ENCODE measurements around the gene FAM168B. TPM values are rescaled to one million over a fixed set of nuclear protein-coding genes. Genes with fewer than 3 reads are reported as not detected.
A peak's percentile ranks its signal among the peaks of the same experiment; 100 is the strongest.

FAM168B gene
- total RNA-seq (2016; rRNA removed; fragmentation: Illumina TruSeq; extraction: Trizol): 63.7 and 64.5 TPM in 2 replicates
- total RNA-seq (2016; cell fraction: cytosol; rRNA removed; fragmentation: Illumina TruSeq; extraction: Trizol; ENCODE audit: low read depth): 5.2 and 5.9 TPM in 2 replicates
- total RNA-seq (2016; cell fraction: insoluble cytoplasmic fraction; rRNA removed; fragmentation: Illumina TruSeq; extraction: Trizol): 54.8 and 65.4 TPM in 2 replicates
- 19.1 and 22.7 TPM in 2 replicates for total RNA-seq (2016; cell fraction: membrane; rRNA removed; fragmentation: Illumina TruSeq; extraction: Trizol)
- 38.5 and 42.2 TPM in 2 replicates for total RNA-seq (2016; cell fraction: nucleus; rRNA removed; fragmentation: Illumina TruSeq; extraction: Trizol)
- 113 and 127 TPM in 2 replicates for polyA plus RNA-seq (2011; rRNA removed)
- polyA plus RNA-seq (2011; cell fraction: cytosol; rRNA removed): 82.0 and 115 TPM in 2 replicates
- 115 and 127 TPM in 2 replicates for polyA plus RNA-seq (2011; cell fraction: nucleus; rRNA removed)
- polyA plus RNA-seq (2012): 63.9 and 65.2 TPM in 2 replicates
- 3.6 and 4.4 TPM in 2 replicates for polyA plus RNA-seq (2016; cell fraction: cytosol; fragmentation: Illumina TruSeq; extraction: Trizol; ENCODE audit: low read depth)
- polyA plus RNA-seq (2016; cell fraction: insoluble cytoplasmic fraction; fragmentation: Illumina TruSeq; extraction: Trizol; ENCODE audit: low read depth): 63.7 and 70.4 TPM in 2 replicates
- polyA plus RNA-seq (2016; cell fraction: membrane; fragmentation: Illumina TruSeq; extraction: Trizol; ENCODE audit: low read depth): 10.7 and 10.9 TPM in 2 replicates
- 58.6 and 63.4 TPM in 2 replicates for polyA plus RNA-seq (2016; cell fraction: nucleus; fragmentation: Illumina TruSeq; extraction: Trizol; ENCODE audit: insufficient read depth, low read depth)
- 146 and 269 TPM in 2 replicates for polyA minus RNA-seq (2011; rRNA and poly(A)+ RNA removed; ENCODE audit: low replicate concordance)
- polyA minus RNA-seq (2011; cell fraction: cytosol; rRNA and poly(A)+ RNA removed): 63.9 and 69.7 TPM in 2 replicates
- polyA minus RNA-seq (2011; cell fraction: nucleus; rRNA and poly(A)+ RNA removed): 31.0 and 31.8 TPM in 2 replicates
- percentile 96 among the genes with signal in this experiment for Bru-seq, nascent RNA
- percentile 98 among the genes with signal in this experiment for BruChase-seq, experiment 1, labeled RNA remaining after a 6-hour chase
- percentile 97 among the genes with signal in this experiment for BruChase-seq, experiment 2, labeled RNA remaining after a 2-hour chase
- long read RNA-seq, experiment 1, full-length matches to known transcripts: 5 of 19 reads
- long read RNA-seq, experiment 1, partial matches to known transcripts: 2 of 19 reads
- long read RNA-seq, experiment 1, other reads (novel, unspliced or antisense): 12 of 19 reads
- long read RNA-seq, experiment 2, full-length matches to known transcripts: 29 of 191 reads
- long read RNA-seq, experiment 2, partial matches to known transcripts: 1 of 191 reads
- long read RNA-seq, experiment 2, other reads (novel, unspliced or antisense): 161 of 191 reads

- Histone ChIP-seq H3K79me2 (ENCODE audit: insufficient read depth, low read length) (peaks cover 42% of the 10 kb centered on the region), H4K20me1 (ENCODE audit: insufficient read depth, low read length) (peaks cover 11% of the 10 kb centered on the region), H3K4me1 (ENCODE audit: insufficient read depth, low read length) (peaks cover 36% of the 10 kb centered on the region), H3K9ac (ENCODE audit: insufficient read depth, low read depth, low read length) (peak within 1 kb of the TSS; percentile 99), H3K27me3 (ENCODE audit: control insufficient read depth in 1 of 2, insufficient read depth in 2 of 2, low read length in 2 of 2) (no peaks in the 10 kb centered on the region; a peak in 1 of 5 replicates), H3K9me3 (ENCODE audit: low read length) (no peaks in the 10 kb centered on the region), H3K4me2 (ENCODE audit: low read depth, low read length) (peak within 1 kb of the TSS; percentile 84), H3K27ac (ENCODE audit: extremely low read length, insufficient read depth, low read length) (peak within 1 kb of the TSS; percentile 97), H3K4me3 (replicated peaks in 1 of 3; ENCODE audit: insufficient read depth in 1 of 3, low read depth in 2 of 3, low read length in 3 of 3) (peak within 1 kb of the TSS; percentile 68 to 90 (median 79)), H2AFZ (ENCODE audit: low read length) (no peak within 1 kb of the TSS), H3K36me3 (replicated peaks in 1 of 2; ENCODE audit: control insufficient read depth in 1 of 2, insufficient read depth in 2 of 2, low read length in 2 of 2) (peaks cover 2 to 13% of the 10 kb centered on the region in 2 experiments; a peak in 3 of 5 replicates)
- FAIRE-seq: no peak
- WGBS (ENCODE audit: low lambda C conversion rate): under 1% methylated on average over 41 of the region's 107 CpGs
- intact Hi-C loops (cut with micrococcal nuclease; ENCODE audit: unreplicated experiment) (loop anchor here (2.0 to 5.0 kb wide), 2 partner anchors 14 to 751 kb away; partner anchors contain the start of gene IMP4), in situ Hi-C loops (cut with HindIII; ENCODE audit: extremely low pct_ligation_motif_present, low pct_unique_long_range_greater_than_20kb) (no loop called here)
- ChIA-PET CTCF (ENCODE audit: low intra/inter-chr PET ratio, low total read pairs) (no interaction called here), POLR2A (interaction anchor here (0.7 to 4.8 kb wide), 18 partner anchors 10 to 751 kb away, joined by 3 to 132 read pairs (median 4); partner anchors contain the start of genes IMP4 and PLEKHB2)
- peak; percentile 90 for ATAC-seq
- no TSS peak for BruUV-seq (replicated peaks)
- DNase-seq (ENCODE audit: low spot score): peak; percentile 82
- TF ChIP-seq AHR (CRISPR knock-in tag; IDR thresholded peaks at IDR 0.05) (no peak), KAT7 (CRISPR knock-in tag; IDR thresholded peaks at IDR 0.05; ENCODE audit: borderline replicate concordance) (no peak; the same call in 1 of the 2 replicates), KLF13 (CRISPR knock-in tag; IDR thresholded peaks at IDR 0.05) (no peak), MEIS1 (CRISPR knock-in tag; IDR thresholded peaks at IDR 0.05; ENCODE audit: borderline replicate concordance) (no peak), TFDP2 (CRISPR knock-in tag; IDR thresholded peaks at IDR 0.05) (peak; percentile 66; the same call in 1 of the 2 replicates), NPAS2 (CRISPR knock-in tag; IDR thresholded peaks at IDR 0.05; ENCODE audit: borderline replicate concordance) (no peak), XBP1 (CRISPR knock-in tag; IDR thresholded peaks at IDR 0.05) (0 out of 2 replicates have a peak, but pooled peaks have one; percentile 14), NKX3-1 (CRISPR knock-in tag; IDR thresholded peaks at IDR 0.05) (peak; percentile 13; the same call in 1 of the 2 replicates), ARNTL (CRISPR knock-in tag; IDR thresholded peaks at IDR 0.05) (peak; percentile 7; the same call in 1 of the 2 replicates), KDM1A (CRISPR knock-in tag; IDR thresholded peaks at IDR 0.05) (no peak), CEBPB (IDR thresholded peaks at IDR 0.05; ENCODE audit: borderline replicate concordance, low read depth, low read length) (no peak), SETDB1 (CRISPR knock-in tag; IDR thresholded peaks at IDR 0.05; ENCODE audit: borderline replicate concordance) (no peak), ZNF749 (CRISPR knock-in tag; IDR thresholded peaks at IDR 0.05; ENCODE audit: borderline replicate concordance) (no peak; the same call in 1 of the 2 replicates), ZNF883 (CRISPR knock-in tag; IDR thresholded peaks at IDR 0.05; ENCODE audit: not compliant biosample characterization) (peak; percentile 65), SKIL (CRISPR knock-in tag; IDR thresholded peaks at IDR 0.05; ENCODE audit: borderline replicate concordance) (0 out of 2 replicates have a peak, but pooled peaks have one; percentile 30)
Observed at GRCh38 chr2:131093006-131093695, at the start of gene FAM168B. TSS of gene FAM168B (minus strand) at chr2:131093460. CDS start at chr2:131082646, 10,814 bp downstream.

Measured in HepG2 (cell line).